Right ventricle myocardium superior (tissue), 1 donor: ENCODE data around the gene CNGA3. TPM values are rescaled to one million over a fixed set of nuclear protein-coding genes. Genes with fewer than 3 reads are reported as not detected.
"Not testable (repeated sequence)": the region's sequence is repeated elsewhere in the genome, so short reads cannot be mapped to it uniquely, and the experiment has no call there.

Source experiments
- ATAC-seq: fragments of 200-7000 bp; cut with Tn5 transposase; one replicate; pipeline ENCODE4 v1.9.1; 2020; ENCODE audit warnings: mild to moderate bottlenecking; ENCODE audit not compliant: poor library complexity
- DNase-seq: peaks from one replicate; pipeline ENCODE4 v3.0.0-alpha.2; 2020
- intact Hi-C: fragments of 100-400 bp; cut with DNase I; formaldehyde crosslinking; loops from one replicate; pipeline ENCODE4 v1.11.2; 2022
- total RNA-seq: library from RNA; stranded (reverse); fragmentation: NEBNext Ultra II Directional; extraction: Animal tissue kit (Norgen Biotek cat#: 25700); gene quantifications from one replicate; pipeline ENCODE4 v1.2.1, GENCODE V29; 2021
- donor health status: DM: no; HTN: yes; CAD: no; lungs with severe emphysema.

The CNGA3 gene
- total RNA-seq, 1 donor from 2014 or later: not detected

- no peak for ATAC-seq
- no peak for DNase-seq
- intact Hi-C loops: no loop called here
Measured at GRCh38 chr2:98317214-98317613, 29.0 kb upstream of the CNGA3 start.

- DNase-seq, ATAC-seq, intact Hi-C loops: not testable (repeated sequence)
Measured at GRCh38 chr2:98320171-98320570, 26.1 kb upstream of the CNGA3 start.

- intact Hi-C loops: no loop called here
- ATAC-seq: no peak
- no peak for DNase-seq
Measured at GRCh38 chr2:98324181-98324580, 22.1 kb upstream of the CNGA3 start.

GRCh38 chr2:98327776-98328175 is 18.5 kb upstream of the CNGA3 start:
- intact Hi-C loops: no loop called here
- ATAC-seq (no peak), DNase-seq (no peak)

- DNase-seq (no peak), ATAC-seq (no peak)
- intact Hi-C loops: no loop called here
Measured at GRCh38 chr2:98329549-98329948, 16.7 kb upstream of the CNGA3 start.

GRCh38 chr2:98332989-98333388 is 13.3 kb upstream of the CNGA3 start:
- DNase-seq (no peak), ATAC-seq (no peak)
- intact Hi-C loops: no loop called here

GRCh38 chr2:98333922-98334321 is 12.3 kb upstream of the CNGA3 start:
- DNase-seq (no peak), ATAC-seq (no peak)
- intact Hi-C loops: no loop called here

GRCh38 chr2:98334439-98335078 is 11.7 kb upstream of the CNGA3 start:
- no peak for ATAC-seq
- DNase-seq: no peak
- intact Hi-C loops: no loop called here

- ATAC-seq: no peak
- intact Hi-C loops: no loop called here
- no peak for DNase-seq
Measured at GRCh38 chr2:98335271-98335670, 11.0 kb upstream of the CNGA3 start.

- intact Hi-C loops: no loop called here
- DNase-seq: no peak
- no peak for ATAC-seq
Measured at GRCh38 chr2:98341241-98341640, 5.0 kb upstream of the CNGA3 start.

- DNase-seq (no peak), ATAC-seq (no peak)
- intact Hi-C loops: no loop called here
Measured at GRCh38 chr2:98343285-98343684, 3.0 kb upstream of the CNGA3 start.

GRCh38 chr2:98347298-98348065 is 1.2 kb downstream of the CNGA3 start:
- ATAC-seq (no peak), DNase-seq (no peak)
- intact Hi-C loops: no loop called here

GRCh38 chr2:98348066-98348561 is 1.9 kb downstream of the CNGA3 start:
- intact Hi-C loops: no loop called here
- no peak for DNase-seq
- ATAC-seq: no peak

GRCh38 chr2:98350411-98350810 is 4.2 kb downstream of the CNGA3 start:
- intact Hi-C loops: no loop called here
- no peak for ATAC-seq
- no peak for DNase-seq

- intact Hi-C loops: no loop called here
- ATAC-seq (no peak), DNase-seq (no peak)
Measured at GRCh38 chr2:98355881-98356280, 9.6 kb downstream of the CNGA3 start.

- DNase-seq (no peak), ATAC-seq (no peak)
- intact Hi-C loops: no loop called here
Measured at GRCh38 chr2:98356729-98357128, 10.5 kb downstream of the CNGA3 start.

GRCh38 chr2:98357849-98358248 is 11.6 kb downstream of the CNGA3 start:
- no peak for DNase-seq
- ATAC-seq: no peak
- intact Hi-C loops: no loop called here

- intact Hi-C loops: no loop called here
- no peak for ATAC-seq
- no peak for DNase-seq
Measured at GRCh38 chr2:98359986-98360385, 13.7 kb downstream of the CNGA3 start.

GRCh38 chr2:98367721-98368120 is 21.5 kb downstream of the CNGA3 start:
- no peak for DNase-seq
- intact Hi-C loops: no loop called here
- no peak for ATAC-seq

- no peak for ATAC-seq
- intact Hi-C loops: no loop called here
- DNase-seq: no peak
Measured at GRCh38 chr2:98369710-98370239, 23.5 kb downstream of the CNGA3 start.
